Measurements from ENCODE around the gene ATP11A. TPM values are rescaled to one million over a fixed set of nuclear protein-coding genes. Genes with fewer than 3 reads are reported as not detected.

The ATP11A gene
- total RNA-seq, 2 experiments from 2014 or later, result 28.8 to 30.2 TPM

- DNase-seq, result no peak
- POLR2A ChIA-PET, result no interaction called here
- H3K4me3 Mint-ChIP-seq, result no peak overlapping the region
- intact Hi-C loops (cut with micrococcal nuclease), result no loop called here
- ATAC-seq, result no peak
- H3K27me3 Mint-ChIP-seq, result no peaks in the 10 kb centered on the region
- no peak overlapping the region for H3K27ac Mint-ChIP-seq
- TF ChIP-seq, protein P1, sequence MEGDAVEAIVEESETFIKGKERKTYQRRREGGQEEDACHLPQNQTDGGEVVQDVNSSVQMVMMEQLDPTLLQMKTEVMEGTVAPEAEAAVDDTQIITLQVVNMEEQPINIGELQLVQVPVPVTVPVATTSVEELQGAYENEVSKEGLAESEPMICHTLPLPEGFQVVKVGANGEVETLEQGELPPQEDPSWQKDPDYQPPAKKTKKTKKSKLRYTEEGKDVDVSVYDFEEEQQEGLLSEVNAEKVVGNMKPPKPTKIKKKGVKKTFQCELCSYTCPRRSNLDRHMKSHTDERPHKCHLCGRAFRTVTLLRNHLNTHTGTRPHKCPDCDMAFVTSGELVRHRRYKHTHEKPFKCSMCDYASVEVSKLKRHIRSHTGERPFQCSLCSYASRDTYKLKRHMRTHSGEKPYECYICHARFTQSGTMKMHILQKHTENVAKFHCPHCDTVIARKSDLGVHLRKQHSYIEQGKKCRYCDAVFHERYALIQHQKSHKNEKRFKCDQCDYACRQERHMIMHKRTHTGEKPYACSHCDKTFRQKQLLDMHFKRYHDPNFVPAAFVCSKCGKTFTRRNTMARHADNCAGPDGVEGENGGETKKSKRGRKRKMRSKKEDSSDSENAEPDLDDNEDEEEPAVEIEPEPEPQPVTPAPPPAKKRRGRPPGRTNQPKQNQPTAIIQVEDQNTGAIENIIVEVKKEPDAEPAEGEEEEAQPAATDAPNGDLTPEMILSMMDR (IDR thresholded peaks at IDR 0.05), result no peak
- no peaks in the 10 kb centered on the region for H3K4me1 Mint-ChIP-seq (ENCODE audit: low read depth)
- CTCF ChIA-PET, result no interaction called here
- H3K9me3 Mint-ChIP-seq, result no peaks in the 10 kb centered on the region
- H3K36me3 Mint-ChIP-seq (ENCODE audit: low read depth), result no peaks in the 10 kb centered on the region
Measured at GRCh38 chr13:112742583-112742982, 52.7 kb downstream of the ATP11A start.

DNA sequence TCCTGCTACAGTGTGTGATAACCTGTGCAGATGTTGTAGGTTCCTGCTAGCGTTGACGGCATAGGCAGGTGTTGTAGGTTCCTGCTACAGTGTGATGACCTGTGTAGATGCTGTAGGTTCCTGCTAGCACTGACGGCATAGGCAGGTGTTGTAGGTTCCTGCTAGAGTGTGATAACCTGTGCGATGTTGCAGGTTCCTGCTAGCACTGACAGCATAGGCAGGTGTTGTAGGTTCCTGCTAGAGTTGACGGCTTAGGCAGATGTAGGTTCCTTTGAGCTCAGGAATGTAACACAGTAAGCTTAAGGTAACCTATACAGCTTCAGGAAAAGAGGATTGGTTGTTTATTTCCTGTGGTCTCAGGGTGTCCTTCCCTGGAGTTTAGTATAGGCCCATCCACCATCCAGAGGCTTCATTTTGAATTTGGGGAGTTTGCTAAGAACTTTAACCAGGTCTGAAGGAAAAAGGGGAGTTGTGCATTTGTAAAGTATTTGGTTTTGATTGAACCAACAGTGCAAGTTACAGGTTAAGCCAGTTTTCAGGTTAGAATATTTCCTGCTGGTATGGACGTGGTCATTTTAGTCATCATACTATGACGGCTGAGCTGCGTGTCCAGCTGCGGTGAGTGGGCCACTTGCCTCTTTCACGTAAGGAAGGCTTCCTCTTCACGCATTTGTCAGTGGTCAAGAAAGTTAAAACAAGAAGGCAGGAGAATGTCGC lies 53.8 kb downstream of the ATP11A start:
- TF ChIP-seq, protein P1 (IDR thresholded peaks at IDR 0.05), result no peak
- Mint-ChIP-seq H3K4me1 (ENCODE audit: low read depth) (no peaks in the 10 kb centered on the region), H3K4me3 (no peak overlapping the region), H3K27ac (no peak overlapping the region), H3K36me3 (ENCODE audit: low read depth) (no peaks in the 10 kb centered on the region), H3K27me3 (no peaks in the 10 kb centered on the region), H3K9me3 (no peaks in the 10 kb centered on the region)
- ChIA-PET CTCF (no interaction called here), POLR2A (no interaction called here)
- no peak for ATAC-seq
- intact Hi-C loops (cut with micrococcal nuclease), result no loop called here
- DNase-seq, result no peak

DNA sequence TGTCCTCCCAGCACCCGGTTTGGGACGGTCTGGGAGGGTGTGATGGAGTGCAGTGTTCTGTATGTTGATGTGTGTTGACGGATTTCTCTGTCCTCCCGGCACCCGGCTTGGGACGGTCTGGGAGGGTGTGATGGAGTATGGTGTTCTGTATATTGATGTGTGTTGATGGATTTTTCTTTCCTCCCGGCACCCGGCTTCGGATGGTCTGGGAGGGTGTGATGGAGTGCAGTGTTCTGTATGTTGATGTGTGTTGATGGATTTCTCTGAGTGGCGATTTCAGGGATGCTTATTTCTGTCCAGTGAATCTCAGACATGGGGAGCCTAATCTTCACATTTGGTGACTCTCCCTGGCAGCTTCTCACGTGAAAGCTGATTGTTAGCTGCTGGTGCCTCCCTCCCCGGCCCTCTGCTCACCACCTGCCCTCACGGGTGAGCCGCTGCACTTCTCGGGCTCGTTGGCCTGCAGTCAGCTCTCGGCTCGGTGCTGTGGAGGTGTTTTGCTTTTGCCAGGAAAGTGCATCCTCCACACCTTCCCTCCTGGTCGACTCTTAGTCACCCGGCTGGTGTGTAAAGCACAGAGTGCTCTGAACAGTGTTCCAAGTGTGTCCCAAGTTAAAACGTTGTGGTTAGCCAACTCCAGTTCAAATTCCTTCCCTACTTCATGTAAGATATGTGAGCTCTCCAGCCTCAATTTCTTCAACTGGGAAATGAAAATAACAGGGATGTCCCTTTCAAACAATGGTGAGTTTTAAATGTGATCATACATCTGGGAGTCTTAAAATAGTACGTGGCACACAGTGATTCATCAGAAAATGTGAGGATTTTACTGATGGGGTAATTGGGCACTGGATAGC lies 54.6 kb downstream of the ATP11A start:
- H3K4me1 Mint-ChIP-seq (ENCODE audit: low read depth), result no peaks in the 10 kb centered on the region
- DNase-seq, result no peak
- no peak overlapping the region for H3K4me3 Mint-ChIP-seq
- no peaks in the 10 kb centered on the region for H3K9me3 Mint-ChIP-seq
- TF ChIP-seq, protein P1 (IDR thresholded peaks at IDR 0.05), result no peak
- H3K27ac Mint-ChIP-seq, result no peak overlapping the region
- intact Hi-C loops (cut with micrococcal nuclease), result no loop called here
- H3K27me3 Mint-ChIP-seq, result no peaks in the 10 kb centered on the region
- no peak for ATAC-seq
- CTCF ChIA-PET, result no interaction called here
- POLR2A ChIA-PET, result no interaction called here
- no peaks in the 10 kb centered on the region for H3K36me3 Mint-ChIP-seq (ENCODE audit: low read depth)

DNA sequence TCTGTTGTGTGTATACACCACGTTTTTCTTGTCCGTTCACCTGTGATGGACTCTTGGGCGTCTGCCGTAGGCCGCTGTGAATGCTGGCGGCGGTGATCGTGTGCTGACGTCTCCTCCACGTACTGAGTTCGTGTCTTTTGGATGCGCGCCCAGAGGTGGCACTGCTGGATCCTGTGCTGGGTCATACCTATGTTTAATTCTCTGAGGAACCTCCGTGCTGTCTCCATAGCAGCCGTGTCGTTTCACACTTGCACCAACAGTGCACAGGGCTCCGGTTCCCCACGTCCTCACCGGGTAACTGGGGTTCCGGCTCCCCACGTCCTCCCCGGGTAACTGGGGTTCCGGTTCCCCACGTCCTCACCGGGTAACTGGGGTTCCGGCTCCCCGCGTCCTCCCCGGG lies 56.2 kb downstream of the ATP11A start:
- no peaks in the 10 kb centered on the region for H3K27me3 Mint-ChIP-seq

More for the DNA sequence above, 56.2 kb downstream of the ATP11A start:
- H3K4me1 Mint-ChIP-seq (ENCODE audit: low read depth), result no peaks in the 10 kb centered on the region
- CTCF ChIA-PET, result interaction anchor here (0.7 kb wide), 1 partner anchor 558 kb away, joined by 4 read pairs; no protein-coding TSS in a partner anchor
- no peak overlapping the region for H3K27ac Mint-ChIP-seq
- ATAC-seq, result no peak
- intact Hi-C loops (cut with micrococcal nuclease), result no loop called here
- TF ChIP-seq, protein P1 (IDR thresholded peaks at IDR 0.05), result no peak
- no peaks in the 10 kb centered on the region for H3K36me3 Mint-ChIP-seq (ENCODE audit: low read depth)
- no peak overlapping the region for H3K4me3 Mint-ChIP-seq
- no peaks in the 10 kb centered on the region for H3K9me3 Mint-ChIP-seq
- DNase-seq, result no peak
- POLR2A ChIA-PET, result no interaction called here
